H1 (cell line): ENCODE data around the gene MRPL22. TPM values are rescaled to one million over a fixed set of nuclear protein-coding genes. Genes with fewer than 3 reads are reported as not detected.

Experiments used
- CHD2 ChIP-seq: IDR thresholded peaks from 2 replicates; pipeline ENCODE4 v1.6.1; 2012; ENCODE audit warnings: low read length, improper control_type of control experiment
- CHD7 ChIP-seq: fragments of 300-600 bp; sonication (generic); IDR thresholded peaks from 2 replicates; pipeline ENCODE4 v1.7.1; 2012; ENCODE audit warnings: low read length, moderate library complexity, mild to moderate bottlenecking, inconsistent platforms; ENCODE audit not compliant: insufficient replicate concordance
- GABPA ChIP-seq: IDR thresholded peaks from 2 replicates; pipeline ENCODE4 v1.6.1; 2011; ENCODE audit warnings: mild to moderate bottlenecking, low read length, moderate library complexity, borderline replicate concordance; ENCODE audit not compliant: insufficient read depth
- MAFK ChIP-seq: IDR thresholded peaks from 2 replicates; pipeline ENCODE4 v1.6.1; 2012; ENCODE audit warnings: low read depth, mild to moderate bottlenecking, improper control_type of control experiment, low read length
- MAX ChIP-seq: IDR thresholded peaks from 2 replicates; pipeline ENCODE4 v1.6.1; 2012; ENCODE audit warnings: inconsistent platforms
- POU5F1 ChIP-seq: IDR thresholded peaks from 2 replicates; pipeline ENCODE4 v1.6.1; 2011; ENCODE audit warnings: low read depth, mild to moderate bottlenecking, low read length, moderate library complexity
- RXRA ChIP-seq: IDR thresholded peaks from 2 replicates; pipeline ENCODE4 v1.6.1; 2011; ENCODE audit warnings: low read depth, mild to moderate bottlenecking, low read length, moderate library complexity; ENCODE audit not compliant: insufficient read depth
- SIX5 ChIP-seq: IDR thresholded peaks from 2 replicates; pipeline ENCODE4 v1.6.1; 2011; ENCODE audit warnings: mild to moderate bottlenecking, low read depth, low read length
- SP1 ChIP-seq: IDR thresholded peaks from 2 replicates; pipeline ENCODE4 v1.6.1; 2011; ENCODE audit warnings: low read depth, low read length
- SUZ12 ChIP-seq: fragments of 200-600 bp; sonication (generic); IDR thresholded peaks from 2 replicates; pipeline ENCODE4 v1.6.1; 2012; ENCODE audit warnings: mild to moderate bottlenecking, inconsistent platforms, low read length, moderate library complexity, mixed read lengths
- TCF12 ChIP-seq: IDR thresholded peaks from 2 replicates; pipeline ENCODE4 v1.6.1; 2011; ENCODE audit warnings: low read depth, mild to moderate bottlenecking, low read length
- polyA plus RNA-seq, 7 experiments: library from polyadenylated mRNA; depleted of rRNA in 3 of 7; stranded (reverse) in 5 of 7; unstranded in 2 of 7; fragments of >200 nt in 5 of 7; fragments of 200-250 nt in 2 of 7; gene quantifications; 1 replicate in 5 of 7; 2 replicates in 1 of 7; 4 replicates in 1 of 7; pipeline versions ENCODE4 v1.2.1 to v1.2.3, GENCODE V29; 2011 to 2013; ENCODE audit warnings: missing spikeins in 2 of 7, mixed read lengths in 2 of 7
- total RNA-seq: library from RNA; stranded (reverse); fragmentation: NEBNext Ultra II Directional; extraction: Animal tissue kit (Norgen Biotek cat#: 25700); gene quantifications from 2 replicates; pipeline ENCODE4 v1.2.1, GENCODE V29; 2021

The MRPL22 gene
- total and polyA plus RNA-seq, 2 of the 8 experiments (the other 6 are each of a cell fraction or from before 2014, with no cell fraction given), result 46.8 to 65.6 TPM

GRCh38 chr5:154937718-154938466, 3.0 kb upstream of the MRPL22 start, which contains the start of gene GEMIN5 (continued):
- no peak for TF ChIP-seq CHD7
- TF ChIP-seq RXRA, result no peak
- no peak for TF ChIP-seq GABPA
- 0 out of 2 replicates have a peak, but pooled peaks have one; percentile 26 for TF ChIP-seq CHD2
- peak; percentile 96 for TF ChIP-seq MAX
- TF ChIP-seq POU5F1, result no peak
- TF ChIP-seq SIX5, result no peak
- TF ChIP-seq MAFK, result no peak
- TF ChIP-seq SUZ12, result no peak
- peak; percentile 62; the same call in 1 of the 2 replicates for TF ChIP-seq SP1
- no peak for TF ChIP-seq TCF12
